ENCODE measurements around the gene POLD2.
"Not testable (repeated sequence)": the region's sequence is repeated elsewhere in the genome, so short reads cannot be mapped to it uniquely, and the experiment has no call there.

The POLD2 gene

GRCh38 chr7:44138698-44139097 is 15.3 kb upstream of the POLD2 start:
- no peak for DNase-seq

DNA sequence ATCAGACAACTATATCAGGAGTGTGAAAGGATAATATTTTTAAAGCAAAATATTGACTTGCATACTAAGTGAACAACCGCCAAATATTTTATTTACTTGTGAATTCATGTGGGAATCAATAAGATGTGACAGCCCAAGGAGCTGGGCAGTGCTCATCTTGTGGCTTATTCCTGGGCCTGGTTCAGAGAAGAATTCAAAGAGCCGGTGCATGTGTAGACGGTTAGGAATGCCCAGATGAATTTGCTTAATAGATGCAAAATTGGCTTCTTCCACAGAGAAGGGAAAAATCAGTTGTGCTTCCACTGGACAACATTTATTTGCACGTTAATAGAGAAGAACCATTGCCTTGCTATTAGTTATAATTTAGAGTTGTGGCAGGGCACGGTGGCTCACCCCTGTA is 13.4 kb upstream of the POLD2 start:
- DNase-seq, result no peak

DNA sequence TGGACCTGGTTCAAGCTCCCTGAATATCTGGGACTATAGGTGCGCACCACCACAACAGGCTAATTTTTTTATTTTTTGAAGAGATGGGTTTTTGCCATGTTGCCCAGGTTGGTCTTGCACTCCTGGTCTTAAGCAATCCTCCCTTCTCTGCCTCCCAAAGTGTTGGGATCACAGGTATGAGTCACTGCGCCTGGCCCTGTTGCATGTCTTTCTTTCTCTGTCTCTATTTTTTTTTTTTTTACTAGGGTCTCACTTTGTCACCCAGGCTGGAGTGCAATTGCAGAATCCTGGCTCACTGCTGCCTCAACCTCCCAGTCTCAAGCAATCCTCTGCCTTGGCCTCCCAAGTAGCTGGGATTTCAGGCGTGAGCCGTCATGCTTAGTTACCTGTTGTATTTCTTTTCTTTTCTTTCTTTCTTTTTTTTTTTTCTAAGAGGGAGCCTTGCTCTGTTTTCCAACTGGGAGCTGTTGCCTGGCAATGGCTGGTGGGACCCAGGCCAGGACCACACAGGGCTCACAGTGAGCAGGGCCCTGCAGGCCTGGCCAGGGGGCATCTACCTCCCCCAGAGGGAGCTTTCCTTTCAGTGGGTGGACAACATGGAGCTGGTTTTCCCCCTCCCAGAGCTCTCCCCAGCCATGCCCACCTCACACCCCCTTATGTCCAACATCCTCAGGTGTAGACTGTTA is 11.7 kb upstream of the POLD2 start:
- no peak for DNase-seq

GRCh38 chr7:44133295-44133694 is 9.9 kb upstream of the POLD2 start:
- no peak for DNase-seq

DNA sequence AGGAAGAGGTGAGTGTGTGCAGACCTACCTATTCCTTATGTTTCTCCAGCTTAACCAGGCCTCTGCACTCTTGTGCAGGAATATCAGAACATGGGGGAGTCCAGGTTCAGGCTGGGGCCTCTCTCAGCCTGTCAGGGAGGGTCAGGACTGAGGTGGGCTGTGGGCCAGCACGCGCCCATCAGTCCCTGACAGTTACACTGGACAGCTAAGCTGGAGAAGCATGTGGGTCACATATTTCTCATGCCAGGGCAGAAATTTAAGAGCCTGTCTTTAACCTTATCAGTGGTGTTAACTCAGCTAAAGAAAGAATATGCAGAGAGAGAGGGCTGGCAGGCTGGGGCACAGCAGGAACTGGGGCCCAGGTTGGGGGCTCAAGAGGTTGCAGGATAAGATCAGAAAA is 8.7 kb upstream of the POLD2 start:
- no peak for DNase-seq

GRCh38 chr7:44131173-44132029 is 8.1 kb upstream of the POLD2 start:
- DNase-seq, result no peak

DNA sequence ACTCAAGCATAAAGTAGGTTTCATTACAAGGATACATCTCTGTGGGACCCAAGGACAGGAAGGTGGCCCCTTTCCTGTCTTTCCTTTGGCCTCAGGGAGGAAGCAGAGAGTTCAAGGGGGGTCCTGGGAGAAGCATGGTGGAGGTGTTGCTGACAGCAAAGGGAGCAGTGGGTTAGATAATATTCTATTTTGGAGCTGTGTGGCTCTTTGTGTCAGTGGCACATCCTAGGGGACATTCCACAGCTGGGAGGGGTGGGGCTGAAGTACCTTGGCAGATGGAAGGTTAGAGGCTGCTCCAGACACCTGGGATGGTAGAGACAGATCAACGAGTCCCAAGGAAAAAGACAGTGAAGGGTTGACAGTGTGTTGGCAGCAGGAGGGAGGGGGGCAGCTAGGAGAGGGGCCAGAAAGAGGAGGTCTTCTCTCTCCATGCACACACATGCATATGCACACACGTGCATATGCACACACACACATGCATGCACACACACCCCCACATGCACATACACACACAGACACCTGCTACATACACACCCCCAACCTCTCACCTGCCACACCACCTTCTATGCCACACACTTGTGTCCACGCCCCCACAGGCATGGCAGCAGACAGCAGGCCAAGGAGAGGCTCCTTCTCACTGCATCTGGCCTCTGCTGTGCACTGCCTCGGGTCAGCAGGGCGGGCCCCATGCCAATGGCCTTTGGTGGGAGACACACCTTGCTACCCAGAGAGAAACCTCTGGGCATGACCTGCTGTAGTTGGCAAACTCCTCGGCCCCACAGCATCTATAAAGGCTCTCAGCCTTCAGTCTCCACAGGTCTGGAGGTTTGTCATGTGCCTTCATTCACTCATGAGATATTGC is 5.6 kb upstream of the POLD2 start:
- DNase-seq, result no peak

DNA sequence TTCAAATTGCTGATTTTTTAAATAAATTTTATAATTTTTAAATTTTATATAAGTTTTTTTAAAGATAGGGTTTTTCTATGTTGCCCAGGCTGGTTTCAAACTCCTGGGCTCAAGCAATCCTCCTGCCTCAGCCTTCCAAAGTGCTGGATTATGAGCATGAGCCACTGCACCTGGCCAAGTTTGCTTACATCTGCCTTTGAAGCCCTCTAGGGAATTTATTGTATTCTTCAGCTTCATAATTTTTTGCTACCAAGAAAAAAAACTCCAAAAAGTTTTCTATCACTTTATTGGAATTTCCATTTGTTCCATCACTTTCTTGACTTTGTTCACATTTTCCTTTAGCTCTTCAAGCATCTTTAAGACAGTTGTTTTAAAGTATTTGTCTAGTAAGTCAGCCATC is 3.8 kb upstream of the POLD2 start:
- no peak for DNase-seq

- not testable (repeated sequence) for DNase-seq
Observed at GRCh38 chr7:44126574-44126973, 3.2 kb upstream of the POLD2 start.

- DNase-seq, result no peak
Observed at GRCh38 chr7:44124822-44125202, 1.5 kb upstream of the POLD2 start.

DNA sequence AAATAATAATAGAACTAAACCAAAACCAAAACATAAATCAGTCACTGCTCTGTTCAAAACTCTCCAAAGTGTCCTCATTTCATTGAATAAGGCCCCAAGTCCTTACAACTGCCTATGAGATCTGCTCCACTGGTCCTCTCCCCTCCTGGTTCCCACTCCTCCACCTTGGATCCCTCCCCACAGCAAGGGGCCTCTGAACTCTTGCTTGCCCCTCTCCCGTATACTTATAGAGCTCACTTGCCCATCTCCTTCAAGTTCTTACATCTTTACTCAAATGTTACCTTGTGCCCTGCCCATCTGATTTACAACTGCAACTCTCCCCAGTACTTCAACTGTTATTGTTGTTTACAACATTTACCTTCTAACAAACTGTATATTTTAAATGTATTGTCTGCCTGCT is 819 bp downstream of the POLD2 start:
- no peak for DNase-seq

DNA sequence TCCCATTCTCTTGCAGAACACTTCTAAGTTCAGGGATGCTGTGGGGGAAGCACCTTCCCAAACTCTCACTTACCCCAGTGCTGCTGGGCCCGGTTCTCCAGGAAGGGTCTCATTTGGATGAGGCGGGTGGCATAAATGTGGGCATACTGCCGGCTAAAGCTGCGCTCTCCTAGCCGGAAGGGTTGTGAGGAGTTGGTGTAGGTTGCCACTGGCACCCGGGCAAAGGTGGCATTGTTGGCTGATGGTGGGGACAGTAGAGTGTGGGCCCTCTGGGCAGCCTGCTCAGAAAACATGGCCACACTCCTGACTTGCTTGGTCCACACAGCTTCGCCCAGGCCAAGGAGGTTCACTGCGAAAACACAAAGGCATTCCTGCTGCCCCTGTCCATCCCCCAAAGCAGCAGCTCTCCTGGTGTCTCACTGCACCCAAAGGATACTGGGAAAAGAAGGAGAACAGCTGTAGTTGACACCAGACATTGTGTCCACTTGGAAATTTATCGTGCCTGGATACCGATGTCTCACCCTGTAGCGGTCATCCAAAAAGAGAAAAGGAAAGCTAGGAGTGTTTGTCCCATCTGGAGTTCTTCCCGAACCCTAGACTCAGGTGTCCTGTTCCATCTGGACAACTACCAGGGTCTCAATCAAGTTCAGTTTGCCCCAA is 1.5 kb downstream of the POLD2 start:
- no peak for DNase-seq

GRCh38 chr7:44120395-44120794 is 3.0 kb downstream of the POLD2 start:
- no peak for DNase-seq

- DNase-seq, result no peak
Observed at GRCh38 chr7:44119829-44120380, 3.4 kb downstream of the POLD2 start.

GRCh38 chr7:44117801-44118429 is 5.4 kb downstream of the POLD2 start:
- no peak for DNase-seq

DNA sequence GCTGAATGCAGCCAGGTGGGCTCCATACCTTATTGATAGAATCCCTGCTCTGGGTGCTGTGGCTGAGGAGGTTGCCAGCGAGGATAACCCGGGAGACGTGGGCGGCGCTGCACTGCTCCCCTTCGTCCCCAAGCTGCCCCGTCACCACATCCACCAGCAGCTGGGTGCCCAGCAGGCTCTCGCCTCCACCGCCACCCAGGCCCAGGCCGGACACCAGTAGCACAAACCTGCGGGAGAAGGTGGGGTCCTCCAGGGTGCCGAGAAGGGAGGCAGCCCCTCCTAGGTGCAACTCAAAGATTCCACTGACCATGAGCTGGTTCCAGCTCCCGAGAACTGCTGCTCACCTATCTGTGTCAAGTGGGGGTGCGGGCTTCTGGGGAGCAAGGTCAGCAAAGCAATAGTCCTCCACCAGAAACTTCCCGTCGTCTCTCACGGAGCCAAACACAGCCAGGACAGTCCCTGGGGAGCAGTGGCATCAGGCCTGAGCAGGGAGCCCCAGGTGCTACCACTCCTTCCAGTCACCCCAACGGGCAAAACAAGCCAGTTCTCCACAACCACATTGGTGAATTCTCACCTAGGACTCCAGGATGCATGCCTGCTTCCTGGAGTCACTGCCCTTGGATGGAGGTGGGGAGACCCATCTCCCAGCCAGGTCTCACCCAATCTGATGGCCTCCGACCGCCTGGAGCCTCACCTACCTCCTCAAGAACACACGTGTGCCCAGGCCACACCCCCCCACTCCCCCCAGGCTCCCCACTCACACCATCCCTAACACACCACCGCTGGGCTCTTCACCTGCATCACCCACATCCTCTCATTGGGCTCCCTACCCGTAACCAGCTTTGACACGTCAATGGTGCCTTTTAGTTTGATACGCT is 6.3 kb downstream of the POLD2 start:
- DNase-seq, result no peak

DNA sequence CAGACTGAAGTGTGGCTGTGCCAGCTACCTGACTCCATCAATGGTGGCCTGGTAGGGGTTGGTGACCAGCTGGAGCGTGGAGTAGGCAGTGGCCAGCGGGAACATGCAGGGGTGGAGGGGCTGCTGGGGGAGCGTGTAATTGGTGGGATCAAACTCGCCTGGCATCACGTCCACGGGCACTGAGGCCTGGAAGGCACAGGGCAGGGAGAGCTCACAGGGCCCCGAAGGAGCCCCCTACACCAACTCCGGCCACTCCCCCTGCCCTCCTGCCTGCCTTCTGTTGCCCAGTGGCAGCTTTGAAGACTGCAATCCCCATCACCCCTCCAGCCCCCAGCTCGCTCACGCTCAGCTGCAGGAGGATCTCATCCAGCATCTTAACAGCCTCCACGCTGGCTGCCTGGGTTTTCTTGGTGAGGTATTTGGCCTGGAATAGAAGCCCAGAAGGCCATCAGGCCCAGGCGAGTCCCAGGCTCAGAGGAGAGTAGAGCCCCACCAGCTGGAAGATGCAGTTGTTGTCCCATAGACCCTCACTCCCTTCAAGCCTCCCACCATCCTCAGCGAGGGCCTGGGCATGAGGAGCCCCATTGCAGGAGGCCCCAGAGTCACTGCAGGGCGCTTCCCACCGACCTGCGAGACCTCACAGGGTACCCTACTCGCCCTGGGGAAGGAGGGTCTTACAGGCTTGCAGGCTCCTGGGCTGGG is 7.1 kb downstream of the POLD2 start:
- no peak for DNase-seq

DNA sequence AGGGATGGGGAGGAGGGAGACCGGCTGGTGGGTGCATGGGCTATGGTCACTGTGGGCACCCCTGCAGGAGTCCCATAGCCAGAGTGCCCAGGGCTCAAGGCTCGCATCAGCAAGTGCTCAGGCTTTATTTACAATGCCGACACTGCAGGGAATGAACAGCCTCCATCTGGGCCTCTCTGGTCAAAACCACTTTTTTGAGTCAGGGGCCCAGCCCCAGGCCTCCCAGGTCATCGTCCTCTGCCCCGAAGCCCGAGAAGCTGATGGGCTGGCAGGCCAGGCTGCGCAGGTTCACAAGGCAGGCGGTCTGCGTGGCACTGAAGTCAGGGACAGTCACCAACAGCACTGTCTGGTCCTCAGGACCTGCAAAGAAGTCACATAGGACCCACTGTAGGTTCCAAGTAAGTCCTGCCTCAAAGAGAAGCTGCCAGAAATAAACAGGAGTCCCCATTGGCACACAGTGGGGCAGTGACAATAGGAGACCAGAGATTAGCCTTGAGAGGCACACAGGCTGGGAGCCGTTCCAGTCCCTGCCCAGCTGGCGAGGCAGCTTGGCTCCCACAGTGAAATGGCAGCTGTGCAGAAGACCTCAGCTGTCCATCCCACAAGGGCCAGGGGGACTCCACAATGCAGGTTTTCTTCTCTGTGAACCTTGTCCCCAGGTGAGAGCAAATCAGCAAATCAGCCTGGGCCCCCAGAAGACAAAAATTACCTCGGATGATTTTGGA is 8.6 kb downstream of the POLD2 start:
- DNase-seq, result no peak

GRCh38 chr7:44113764-44114354 is 9.5 kb downstream of the POLD2 start:
- DNase-seq, result no peak

All from activated gamma-delta T cell (primary cell).